Endothelial cell of umbilical vein (primary cell): Measurements from ENCODE around the gene SYTL1. TPM values are rescaled to one million over a fixed set of nuclear protein-coding genes. Genes with fewer than 3 reads are reported as not detected.

ENCODE experiments used
- BruUV-seq: library from RNA; stranded (reverse); fragments of 400-500 nt; replicated peaks from 2 replicates; lab custom pipeline; 2021; lab: Mats Ljungman, UMichigan
- CTCF ChIA-PET: fragments of 300-600, 350-600 bp; sonication (Branson Sonifier 250); formaldehyde crosslinking; loops from one replicate; lab custom pipeline; 2021; ENCODE audit warnings: antibody characterized with exemption, inconsistent platforms; lab: Charles Lee
- POLR2A ChIA-PET: fragments of 300-600, 350-600 bp; sonication (Branson Sonifier 250); formaldehyde crosslinking; loops from one replicate; lab custom pipeline; 2021; ENCODE audit warnings: antibody characterized with exemption, inconsistent platforms; lab: Charles Lee
- DNase-seq: peaks from one replicate; pipeline ENCODE4 v3.0.0-alpha.2; 2011; ENCODE audit warnings: low read depth, low spot score
- FAIRE-seq: peaks from 2 replicates; lab custom pipeline; 2011; peaks lifted over from hg19 to GRCh38; lab: Jason Lieb, UNC
- H2AFZ ChIP-seq: 2 replicates; pipeline ENCODE4 v1.6.0; 2012; ENCODE audit warnings: low read depth, low read length, control low read depth, inconsistent platforms
- H3K27ac ChIP-seq: 2 replicates; pipeline ENCODE4 v1.5.1; 2011; ENCODE audit warnings: low read depth, mild to moderate bottlenecking, control low read depth, low read length, moderate library complexity; ENCODE audit not compliant: insufficient read depth
- H3K27me3 ChIP-seq, 2 experiments: 2 replicates each; pipeline versions ENCODE4 v1.6.0 to v1.6.1; 2011; ENCODE audit warnings: low read length in 2 of 2, mixed read lengths in 1 of 2; ENCODE audit not compliant: control insufficient read depth in 2 of 2, insufficient read depth in 2 of 2
- H3K36me3 ChIP-seq, 2 experiments: 2 replicates in 1 of 2; 3 replicates in 1 of 2; pipeline ENCODE4 v1.5.1; 2011; ENCODE audit warnings: low read length in 2 of 2, mild to moderate bottlenecking in 1 of 2, moderate library complexity in 1 of 2; ENCODE audit not compliant: control insufficient read depth in 2 of 2, insufficient read depth in 2 of 2; ENCODE audit errors: extremely low read depth in 1 of 2
- H3K4me1 ChIP-seq: 3 replicates; pipeline ENCODE4 v1.5.1; 2011; ENCODE audit warnings: mild to moderate bottlenecking, low read length; ENCODE audit not compliant: control insufficient read depth, insufficient read depth; ENCODE audit errors: extremely low read depth
- H3K4me2 ChIP-seq: 2 replicates; pipeline ENCODE4 v1.6.1; 2011; ENCODE audit warnings: low read length, control low read depth, mixed read lengths; ENCODE audit not compliant: insufficient read depth
- H3K4me3 ChIP-seq, 3 experiments: fragments of 200-600 bp in 1 of 3; sonication (generic), shearing (Covaris generic) in 1 of 3; replicated peaks in 1 of 3; 2 replicates each; pipeline ENCODE4 v1.5.1; 2011 to 2016; ENCODE audit warnings: control low read depth in 3 of 3, low read length in 3 of 3, mild to moderate bottlenecking in 2 of 3, inconsistent platforms in 1 of 3, low read depth in 1 of 3, moderate library complexity in 1 of 3; ENCODE audit not compliant: insufficient read depth in 1 of 3
- H3K79me2 ChIP-seq: 2 replicates; pipeline ENCODE4 v1.6.0; 2012; ENCODE audit warnings: low read length, inconsistent platforms; ENCODE audit not compliant: control insufficient read depth, insufficient read depth
- H3K9ac ChIP-seq: replicated peaks from 2 replicates; pipeline ENCODE3; 2011; ENCODE audit warnings: low read length, control low read depth; ENCODE audit not compliant: insufficient read depth; ENCODE audit errors: extremely low read depth
- H3K9me1 ChIP-seq: replicated peaks from 3 replicates; pipeline ENCODE4 v1.6.0; 2011; ENCODE audit warnings: mild to moderate bottlenecking, low read length; ENCODE audit not compliant: control insufficient read depth, insufficient read depth; ENCODE audit errors: extremely low read depth
- H3K9me3 ChIP-seq: replicated peaks from 2 replicates; pipeline ENCODE4 v1.5.1; 2012; ENCODE audit warnings: low read length, inconsistent platforms; ENCODE audit not compliant: control insufficient read depth, insufficient read depth
- H4K20me1 ChIP-seq: replicated peaks from 2 replicates; pipeline ENCODE3; 2011; ENCODE audit warnings: mild to moderate bottlenecking, low read length; ENCODE audit not compliant: control insufficient read depth, insufficient read depth; ENCODE audit errors: extremely low read depth
- EZH2 ChIP-seq: IDR thresholded peaks from 2 replicates; pipeline ENCODE4 v1.6.1; 2012; ENCODE audit warnings: borderline replicate concordance, low read depth, mild to moderate bottlenecking, moderate library complexity, low read length, inconsistent platforms; ENCODE audit not compliant: severe bottlenecking
- GATA2 ChIP-seq: IDR thresholded peaks from 2 replicates; pipeline ENCODE4 v1.7.0; 2011; ENCODE audit warnings: low read depth, mild to moderate bottlenecking, moderate library complexity, mixed read lengths, low read length; ENCODE audit not compliant: insufficient read length, insufficient read depth
- JUN ChIP-seq: IDR thresholded peaks from 2 replicates; pipeline ENCODE4 v1.6.1; 2011; ENCODE audit warnings: borderline replicate concordance, low read depth; ENCODE audit not compliant: insufficient read length, insufficient read depth
- MYC ChIP-seq: IDR thresholded peaks from one replicate; pipeline ENCODE4 v1.6.1; 2011; ENCODE audit warnings: mild to moderate bottlenecking, low read depth, low read length
- POLR2A ChIP-seq: IDR thresholded peaks from 2 replicates; pipeline ENCODE4 v1.6.1; 2012; ENCODE audit warnings: low read depth, mild to moderate bottlenecking, control low read depth, low read length
- POLR2AphosphoS5 ChIP-seq: IDR thresholded peaks from 2 replicates; pipeline ENCODE4 v1.6.1; 2012; ENCODE audit warnings: low read depth, mild to moderate bottlenecking, control low read depth, low read length, moderate library complexity; ENCODE audit not compliant: insufficient read depth
- dilution Hi-C: fragments of 300-500 bp; cut with MboI; formaldehyde crosslinking; loops from one replicate; pipeline ENCODE4 v1.15.0; 2019; ENCODE audit warnings: low sequenced_read_pairs; ENCODE audit not compliant: extremely low pct_ligation_motif_present
- intact Hi-C: fragments of 100-400 bp; cut with micrococcal nuclease; formaldehyde crosslinking; loops from one replicate; pipeline ENCODE4 v1.10.0; 2022
- polyA plus RNA-seq, 4 experiments: library from polyadenylated mRNA; depleted of rRNA in 3 of 4; stranded (reverse) in 3 of 4; unstranded in 1 of 4; fragments of >200 nt; gene quantifications; 2 replicates each; pipeline versions ENCODE4 v1.2.1 to v1.2.3, GENCODE V29; 2011 to 2012; ENCODE audit warnings: missing spikeins in 1 of 4
- total RNA-seq: library from RNA; stranded (reverse); gene quantifications from 2 replicates; pipeline ENCODE4 v1.2.3, GENCODE V29; 2021
- TF ChIP-seq, protein P1 (sequence below), 2 donors: IDR thresholded peaks; 1 replicate in 1 of 2; 2 replicates in 1 of 2; pipeline ENCODE4 v1.5.1; 2011; ENCODE audit warnings: low read length in 2 of 2, mild to moderate bottlenecking in 2 of 2, moderate library complexity in 2 of 2, control low read depth in 1 of 2, inconsistent platforms in 1 of 2, low read depth in 1 of 2; ENCODE audit not compliant: insufficient read depth in 1 of 2; ENCODE audit errors: extremely low read depth in 1 of 2

The SYTL1 gene
- total and polyA plus RNA-seq, 2 donors (not counting 3 experiments of a cell fraction or from before 2014, with no cell fraction given), result 0.04 TPM; not detected in 1

DNA sequence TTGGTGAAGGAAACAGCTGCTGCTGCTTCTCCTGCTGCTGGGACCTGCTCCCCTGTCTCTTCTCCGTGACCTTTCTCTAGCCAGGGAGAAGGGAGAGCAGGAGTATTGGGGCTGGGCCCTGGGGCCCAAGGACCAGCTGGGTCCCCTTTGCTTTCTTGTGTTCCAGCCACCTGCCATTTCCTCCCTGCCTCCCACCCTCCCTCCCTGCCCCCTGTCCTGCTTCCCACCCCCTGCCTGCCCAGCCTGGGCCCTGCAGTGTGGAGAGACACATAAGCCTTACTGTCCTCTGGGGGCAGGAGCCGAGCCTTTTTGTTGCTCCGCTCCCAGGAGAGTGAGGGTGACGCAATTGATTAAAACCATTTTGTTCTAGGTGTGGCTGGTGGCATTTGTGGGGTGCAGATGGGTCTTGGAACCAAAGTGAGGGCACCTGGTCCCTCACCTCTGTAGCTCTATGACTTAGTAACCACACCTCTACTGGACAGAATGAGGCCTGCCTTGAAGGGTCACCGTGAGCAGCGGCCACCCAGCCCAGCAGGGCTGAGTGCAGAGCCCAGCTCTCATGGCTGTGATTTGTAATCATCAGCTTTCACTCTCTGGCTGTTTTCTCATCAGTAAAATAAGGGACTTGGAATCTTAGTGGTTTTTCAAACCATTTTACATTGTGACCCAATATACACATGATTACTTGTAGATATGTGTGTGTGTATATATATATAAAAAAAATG is 33.8 kb upstream of the SYTL1 start:
- no peaks in the 10 kb centered on the region for H3K79me2 ChIP-seq
- CTCF ChIA-PET, result interaction anchor here (0.6 to 3.8 kb wide), 8 partner anchors 9 to 87 kb away, joined by 3 to 30 read pairs (median 4); partner anchors contain the start of gene MAP3K6
- no TSS peak for BruUV-seq
- no peak overlapping the region for H2AFZ ChIP-seq
- H3K27ac ChIP-seq, result no peak overlapping the region
- no peaks in the 10 kb centered on the region for H3K9me1 ChIP-seq
- no peaks in the 10 kb centered on the region for H3K36me3 ChIP-seq
- FAIRE-seq (no peak), DNase-seq (no peak)
- no peak for TF ChIP-seq GATA2
- TF ChIP-seq EZH2, result no peak
- TF ChIP-seq POLR2A, result no peak
- no peak for TF ChIP-seq MYC
- no peaks in the 10 kb centered on the region for H3K9me3 ChIP-seq
- no peaks in the 10 kb centered on the region for H3K4me1 ChIP-seq
- H4K20me1 ChIP-seq, result no peaks in the 10 kb centered on the region
- POLR2A ChIA-PET, result no interaction called here
- dilution Hi-C loops (no loop called here), intact Hi-C loops (no loop called here)
- no peak overlapping the region for H3K9ac ChIP-seq
- peaks cover 0 to 4% of the 10 kb centered on the region in 2 experiments for H3K27me3 ChIP-seq
- H3K4me3 ChIP-seq, result no peak overlapping the region
- H3K4me2 ChIP-seq, result no peak overlapping the region

DNA sequence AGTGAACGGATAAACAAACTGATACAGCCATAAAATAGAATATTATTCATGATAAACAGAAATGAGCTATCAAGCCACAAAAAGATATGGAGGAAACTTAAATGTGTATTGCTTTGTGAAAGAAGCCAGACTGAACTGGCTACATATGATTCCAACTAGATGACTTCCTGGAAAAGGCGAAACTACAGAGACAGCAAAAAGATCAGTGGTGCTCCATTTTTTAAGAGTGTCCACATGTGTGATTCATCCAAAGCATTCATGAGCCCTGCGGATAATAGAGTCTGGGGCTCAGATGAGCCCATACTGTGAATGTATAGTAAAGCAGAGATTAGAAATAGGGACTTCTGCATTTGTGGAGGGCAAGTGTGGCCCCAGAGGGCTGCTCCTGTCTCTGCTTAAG is 27.7 kb upstream of the SYTL1 start:
- Histone ChIP-seq H3K4me3 (no peak overlapping the region), H3K79me2 (no peaks in the 10 kb centered on the region), H4K20me1 (no peaks in the 10 kb centered on the region), H3K27me3 (peaks cover 0 to 4% of the 10 kb centered on the region in 2 experiments), H2AFZ (no peak overlapping the region), H3K9me3 (no peaks in the 10 kb centered on the region), H3K27ac (no peak overlapping the region), H3K9ac (no peak overlapping the region), H3K9me1 (no peaks in the 10 kb centered on the region), H3K4me1 (no peaks in the 10 kb centered on the region), H3K4me2 (no peak overlapping the region), H3K36me3 (no peaks in the 10 kb centered on the region)
- dilution Hi-C loops (no loop called here), intact Hi-C loops (no loop called here)
- BruUV-seq, result no TSS peak
- ChIA-PET CTCF (interaction anchor here (1.0 to 2.2 kb wide), 3 partner anchors 13 to 44 kb away, joined by 3 to 9 read pairs (median 3); no protein-coding TSS in a partner anchor), POLR2A (interaction anchor here (0.8 kb wide), 1 partner anchor 63 kb away, joined by 3 read pairs; no protein-coding TSS in a partner anchor)
- DNase-seq, result no peak
- TF ChIP-seq, protein P1, sequence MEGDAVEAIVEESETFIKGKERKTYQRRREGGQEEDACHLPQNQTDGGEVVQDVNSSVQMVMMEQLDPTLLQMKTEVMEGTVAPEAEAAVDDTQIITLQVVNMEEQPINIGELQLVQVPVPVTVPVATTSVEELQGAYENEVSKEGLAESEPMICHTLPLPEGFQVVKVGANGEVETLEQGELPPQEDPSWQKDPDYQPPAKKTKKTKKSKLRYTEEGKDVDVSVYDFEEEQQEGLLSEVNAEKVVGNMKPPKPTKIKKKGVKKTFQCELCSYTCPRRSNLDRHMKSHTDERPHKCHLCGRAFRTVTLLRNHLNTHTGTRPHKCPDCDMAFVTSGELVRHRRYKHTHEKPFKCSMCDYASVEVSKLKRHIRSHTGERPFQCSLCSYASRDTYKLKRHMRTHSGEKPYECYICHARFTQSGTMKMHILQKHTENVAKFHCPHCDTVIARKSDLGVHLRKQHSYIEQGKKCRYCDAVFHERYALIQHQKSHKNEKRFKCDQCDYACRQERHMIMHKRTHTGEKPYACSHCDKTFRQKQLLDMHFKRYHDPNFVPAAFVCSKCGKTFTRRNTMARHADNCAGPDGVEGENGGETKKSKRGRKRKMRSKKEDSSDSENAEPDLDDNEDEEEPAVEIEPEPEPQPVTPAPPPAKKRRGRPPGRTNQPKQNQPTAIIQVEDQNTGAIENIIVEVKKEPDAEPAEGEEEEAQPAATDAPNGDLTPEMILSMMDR (IDR thresholded peaks at IDR 0.05; ENCODE audit: extremely low read depth in 1 of 2, insufficient read depth in 1 of 2, low read depth in 1 of 2, low read length in 2 of 2), result no peak
- TF ChIP-seq POLR2AphosphoS5 (no peak), JUN (no peak)
- FAIRE-seq, result no peak
